GM12873 (cell line): ENCODE measurements around the gene TUBGCP4.
A peak's percentile ranks its signal among the peaks of the same experiment; 100 is the strongest.

Experiments
- TF ChIP-seq, protein P1 (sequence below): IDR thresholded peaks from 2 replicates; pipeline ENCODE4 v1.5.1; 2012; ENCODE audit warnings: low read depth, mild to moderate bottlenecking, moderate library complexity, low read length, control low read depth; ENCODE audit not compliant: insufficient read depth; ENCODE audit errors: missing control alignments

The TUBGCP4 gene, protein sequence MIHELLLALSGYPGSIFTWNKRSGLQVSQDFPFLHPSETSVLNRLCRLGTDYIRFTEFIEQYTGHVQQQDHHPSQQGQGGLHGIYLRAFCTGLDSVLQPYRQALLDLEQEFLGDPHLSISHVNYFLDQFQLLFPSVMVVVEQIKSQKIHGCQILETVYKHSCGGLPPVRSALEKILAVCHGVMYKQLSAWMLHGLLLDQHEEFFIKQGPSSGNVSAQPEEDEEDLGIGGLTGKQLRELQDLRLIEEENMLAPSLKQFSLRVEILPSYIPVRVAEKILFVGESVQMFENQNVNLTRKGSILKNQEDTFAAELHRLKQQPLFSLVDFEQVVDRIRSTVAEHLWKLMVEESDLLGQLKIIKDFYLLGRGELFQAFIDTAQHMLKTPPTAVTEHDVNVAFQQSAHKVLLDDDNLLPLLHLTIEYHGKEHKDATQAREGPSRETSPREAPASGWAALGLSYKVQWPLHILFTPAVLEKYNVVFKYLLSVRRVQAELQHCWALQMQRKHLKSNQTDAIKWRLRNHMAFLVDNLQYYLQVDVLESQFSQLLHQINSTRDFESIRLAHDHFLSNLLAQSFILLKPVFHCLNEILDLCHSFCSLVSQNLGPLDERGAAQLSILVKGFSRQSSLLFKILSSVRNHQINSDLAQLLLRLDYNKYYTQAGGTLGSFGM

DNA sequence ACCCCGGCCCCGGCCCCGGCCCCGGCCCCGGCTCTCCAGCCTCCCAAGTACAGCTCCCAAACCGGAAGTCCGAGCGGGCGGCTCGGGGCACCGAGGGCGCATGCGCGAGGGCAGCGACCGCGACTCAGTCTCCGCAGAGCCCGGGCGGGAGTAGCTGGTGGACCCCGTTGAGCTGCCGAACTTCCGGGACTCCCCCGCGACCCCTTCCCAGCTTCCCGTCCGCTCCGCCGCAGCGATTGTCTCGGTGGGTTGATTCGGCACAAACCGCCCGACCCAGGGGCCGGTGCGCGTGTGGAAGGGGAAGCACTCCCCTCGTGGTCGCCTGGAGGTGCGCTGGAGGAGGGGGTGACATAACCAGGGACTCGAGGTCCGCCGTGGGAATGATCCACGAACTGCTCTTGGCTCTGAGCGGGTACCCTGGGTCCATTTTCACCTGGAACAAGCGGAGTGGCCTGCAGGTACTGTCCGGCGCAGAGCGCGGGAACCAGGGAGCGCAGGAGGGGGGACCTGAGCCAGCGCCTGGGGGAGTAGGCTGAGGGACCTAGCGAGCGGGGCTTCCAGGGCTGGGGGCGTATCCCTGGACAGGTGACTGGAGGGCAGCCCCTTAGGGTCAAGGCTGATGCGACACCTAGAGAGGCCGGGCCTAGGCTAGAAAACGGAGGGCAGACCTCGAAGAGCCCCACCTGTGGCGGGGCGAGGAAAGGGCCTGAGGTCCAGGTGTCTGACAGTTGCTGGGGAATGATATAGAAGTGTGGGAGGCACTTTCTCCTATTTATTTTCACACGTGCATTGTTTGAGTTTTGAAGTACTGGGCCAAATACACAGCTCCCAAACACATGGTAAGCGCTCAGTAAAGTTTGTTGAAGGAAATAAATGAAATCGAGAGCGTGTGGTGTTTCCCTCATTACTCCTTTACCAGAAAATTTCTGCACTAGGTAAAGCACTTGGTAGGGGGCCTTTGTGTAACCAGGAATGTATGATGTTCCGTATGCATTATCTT lies at the start of gene TUBGCP4, which contains the start of gene ZSCAN29:
TSS of gene TUBGCP4 (plus strand) at position 127 of the 1,000 bp plus-strand sequence. CDS start at position 381, 254 bp downstream.
TSS of gene ZSCAN29 (minus strand) at position 69 of the 1,000 bp plus-strand sequence. CDS start 1,130 bp downstream, outside the sequence.
- TF ChIP-seq, protein P1, sequence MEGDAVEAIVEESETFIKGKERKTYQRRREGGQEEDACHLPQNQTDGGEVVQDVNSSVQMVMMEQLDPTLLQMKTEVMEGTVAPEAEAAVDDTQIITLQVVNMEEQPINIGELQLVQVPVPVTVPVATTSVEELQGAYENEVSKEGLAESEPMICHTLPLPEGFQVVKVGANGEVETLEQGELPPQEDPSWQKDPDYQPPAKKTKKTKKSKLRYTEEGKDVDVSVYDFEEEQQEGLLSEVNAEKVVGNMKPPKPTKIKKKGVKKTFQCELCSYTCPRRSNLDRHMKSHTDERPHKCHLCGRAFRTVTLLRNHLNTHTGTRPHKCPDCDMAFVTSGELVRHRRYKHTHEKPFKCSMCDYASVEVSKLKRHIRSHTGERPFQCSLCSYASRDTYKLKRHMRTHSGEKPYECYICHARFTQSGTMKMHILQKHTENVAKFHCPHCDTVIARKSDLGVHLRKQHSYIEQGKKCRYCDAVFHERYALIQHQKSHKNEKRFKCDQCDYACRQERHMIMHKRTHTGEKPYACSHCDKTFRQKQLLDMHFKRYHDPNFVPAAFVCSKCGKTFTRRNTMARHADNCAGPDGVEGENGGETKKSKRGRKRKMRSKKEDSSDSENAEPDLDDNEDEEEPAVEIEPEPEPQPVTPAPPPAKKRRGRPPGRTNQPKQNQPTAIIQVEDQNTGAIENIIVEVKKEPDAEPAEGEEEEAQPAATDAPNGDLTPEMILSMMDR, result peak; percentile 64

DNA sequence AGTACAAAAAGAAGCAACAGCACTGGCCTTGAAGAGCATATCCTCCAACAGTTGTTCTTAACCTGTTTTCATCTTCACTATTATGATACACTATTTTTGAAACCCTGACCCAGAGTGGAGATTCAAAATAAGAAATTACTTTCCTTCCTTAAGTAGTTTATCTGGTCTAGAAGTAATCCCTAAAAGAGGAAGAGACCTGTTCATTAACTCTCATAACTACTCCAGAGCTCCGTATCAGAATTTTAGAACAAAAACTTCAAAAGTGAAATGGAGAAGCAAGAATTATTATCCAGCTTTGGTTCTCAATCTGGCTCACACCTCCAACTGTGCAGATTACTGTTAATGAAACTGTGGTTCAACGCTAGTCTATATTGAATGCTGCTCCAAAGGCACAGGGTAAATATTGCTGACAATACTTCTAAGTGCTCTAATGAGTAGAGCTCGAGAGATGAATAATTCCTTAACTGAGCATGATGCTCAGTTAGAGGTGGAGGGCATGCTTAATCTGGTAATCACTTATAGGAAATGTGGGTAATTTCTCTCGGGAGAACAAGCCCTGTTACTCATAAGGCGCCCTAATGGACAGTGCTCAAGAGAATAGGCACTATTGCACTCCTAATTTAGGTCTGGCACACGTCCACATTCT lies 45.7 kb upstream of the TUBGCP4 start:
- TF ChIP-seq, protein P1, result no peak

DNA sequence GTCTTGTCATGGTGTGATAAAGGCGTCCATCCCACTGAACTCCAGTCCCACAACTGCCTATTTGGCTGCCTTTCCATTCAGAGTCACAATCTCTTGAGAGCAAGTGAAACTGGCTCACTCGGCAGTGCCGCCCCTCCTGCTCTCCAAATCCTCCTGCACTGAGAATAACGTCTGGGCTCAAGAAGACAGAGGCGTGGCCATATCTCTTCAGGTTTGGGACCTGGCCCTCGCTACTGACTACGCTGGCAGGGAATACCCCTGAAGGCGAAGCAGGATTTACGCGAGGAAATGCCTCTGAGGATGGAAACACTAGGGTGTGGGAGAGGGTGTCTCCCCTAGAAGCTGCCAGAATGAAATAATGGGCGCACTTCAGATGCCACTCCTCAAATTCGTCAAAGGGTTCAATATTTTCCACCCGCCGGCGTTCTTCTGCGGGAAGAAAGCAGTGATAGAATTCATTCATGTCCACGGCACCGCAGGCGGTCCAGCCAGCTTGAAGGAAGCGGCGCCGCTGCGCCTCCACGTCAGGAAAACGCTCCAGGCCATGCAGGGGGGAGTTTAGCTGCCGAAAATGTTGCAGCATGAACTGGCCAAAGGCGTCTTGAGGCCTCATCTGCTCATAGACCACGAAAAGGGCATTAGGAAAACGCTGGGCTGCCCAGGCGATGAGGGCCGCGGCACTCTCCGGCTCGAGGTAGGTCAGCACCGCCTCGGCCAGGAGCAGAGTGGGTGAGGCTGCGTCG lies 41.5 kb upstream of the TUBGCP4 start:
- TF ChIP-seq, protein P1, result no peak

DNA sequence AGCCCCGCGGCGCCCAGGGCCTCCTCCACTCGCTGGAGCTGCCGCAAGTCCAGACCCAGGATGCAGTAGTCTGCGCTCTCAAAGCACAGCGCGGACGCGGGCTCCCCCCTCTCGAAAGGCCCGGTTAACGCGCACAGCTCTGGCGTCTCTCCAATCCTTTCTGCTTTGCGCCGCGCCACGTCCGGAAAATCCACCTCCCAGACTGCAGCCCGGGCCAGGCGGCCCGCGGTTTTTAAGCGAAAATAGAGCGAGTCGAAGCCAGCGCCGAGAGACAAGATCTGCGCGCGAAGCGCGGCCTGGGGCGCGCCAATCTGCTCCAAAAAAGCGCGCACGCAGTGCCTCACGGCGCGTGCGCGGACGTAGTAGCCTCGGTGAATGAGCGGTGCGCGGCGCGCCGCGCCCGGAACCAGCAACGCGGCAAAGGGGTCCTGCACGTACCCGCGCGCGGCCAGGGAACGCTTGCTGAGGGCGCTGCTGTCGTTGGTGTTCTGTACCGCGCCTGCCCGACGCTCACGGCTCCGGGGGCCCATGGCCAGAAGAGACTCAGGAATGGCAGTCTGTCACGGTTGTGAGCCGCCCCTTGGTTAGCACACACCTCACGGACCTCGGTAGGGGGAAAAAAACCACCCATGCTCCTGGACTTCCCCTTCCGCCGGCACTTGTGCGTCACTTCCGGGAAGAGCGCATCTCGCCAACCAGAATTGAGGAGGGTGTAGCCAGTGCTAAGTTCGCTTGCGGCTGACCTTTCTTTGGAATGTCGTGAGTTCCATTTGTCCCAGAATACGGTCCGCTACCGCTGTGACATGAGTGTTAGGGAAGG lies 40.7 kb upstream of the TUBGCP4 start, which contains the start of gene LCMT2:
TSS of gene LCMT2 (minus strand) at position 614 of the 820 bp plus-strand sequence. CDS start at position 530, 84 bp downstream.
- TF ChIP-seq, protein P1, result no peak

DNA sequence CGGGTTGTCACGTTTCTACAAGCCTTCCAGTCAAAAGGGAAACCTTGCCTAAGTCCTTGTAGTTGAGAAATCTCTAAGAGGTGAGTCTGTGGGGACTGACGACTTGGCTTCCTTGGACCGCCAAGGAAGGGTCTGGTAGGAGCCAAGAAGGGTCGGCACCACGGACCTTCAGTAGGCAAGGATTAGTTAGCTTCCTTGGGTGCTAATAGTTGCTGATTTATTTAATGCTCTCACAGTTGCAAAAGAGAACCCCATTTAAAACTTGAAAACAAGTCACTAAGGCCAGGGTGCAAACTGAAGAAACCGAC lies 40.2 kb upstream of the TUBGCP4 start:
- TF ChIP-seq, protein P1, result no peak

DNA sequence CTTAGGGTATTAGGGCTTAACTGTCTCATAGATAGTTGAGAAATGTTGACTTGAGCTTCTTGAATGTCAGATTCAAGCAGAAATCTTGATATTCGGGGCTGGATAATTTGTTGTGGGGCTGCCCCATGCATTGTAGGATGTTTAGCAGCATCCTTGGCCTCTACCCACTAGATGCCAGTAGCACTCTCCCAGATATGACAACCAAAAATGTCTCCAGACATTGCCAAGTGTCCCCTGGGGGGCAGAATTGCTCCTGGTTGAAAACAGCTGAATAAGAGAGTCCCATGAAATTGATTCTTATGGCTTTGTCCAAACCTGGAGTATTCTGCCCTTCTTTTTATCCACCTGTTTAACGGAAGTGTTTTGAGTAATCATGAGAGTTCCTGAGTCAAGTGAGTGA lies 24.6 kb upstream of the TUBGCP4 start:
- TF ChIP-seq, protein P1, result peak; percentile 18
